KMS-11 (cell line): ENCODE data around the gene PKIG.

Experiments
- H2AFZ ChIP-seq: fragments of 200-600 bp; sonication (generic); 2 replicates; pipeline ENCODE4 v1.6.1; 2016; ENCODE audit warnings: antibody characterized with exemption, mixed run types, low read depth
- H3K27ac ChIP-seq: fragments of 200-600 bp; sonication (generic); 2 replicates; pipeline ENCODE4 v1.6.1; 2016; ENCODE audit warnings: mild to moderate bottlenecking, mixed run types
- H3K27me3 ChIP-seq: fragments of 200-600 bp; sonication (generic); 2 replicates; pipeline ENCODE4 v1.6.1; 2017; ENCODE audit warnings: mild to moderate bottlenecking, low read depth, mixed run types, moderate library complexity; ENCODE audit not compliant: insufficient read depth
- H3K36me3 ChIP-seq: fragments of 200-600 bp; sonication (generic); 2 replicates; pipeline ENCODE4 v1.6.1; 2017; ENCODE audit warnings: mild to moderate bottlenecking, mixed run types; ENCODE audit not compliant: insufficient read depth
- H3K4me1 ChIP-seq: fragments of 200-600 bp; sonication (generic); 2 replicates; pipeline ENCODE4 v1.6.1; 2016; ENCODE audit warnings: mild to moderate bottlenecking, low read depth, mixed run types; ENCODE audit not compliant: poor library complexity, severe bottlenecking
- H3K4me2 ChIP-seq: fragments of 200-600 bp; sonication (generic); 2 replicates; pipeline ENCODE4 v1.7.0; 2016; ENCODE audit warnings: mild to moderate bottlenecking, mixed run types
- H3K4me3 ChIP-seq: fragments of 200-600 bp; sonication (generic); IDR thresholded peaks from 2 replicates; pipeline ENCODE4 v1.6.1; 2017; ENCODE audit warnings: low read depth, low read length, mixed read lengths; ENCODE audit not compliant: insufficient read depth
- H3K79me2 ChIP-seq: fragments of 200-600 bp; sonication (generic); 2 replicates; pipeline ENCODE4 v1.6.1; 2016; ENCODE audit warnings: low read depth, mixed run types; ENCODE audit not compliant: insufficient read depth
- H3K9ac ChIP-seq: fragments of 200-600 bp; sonication (generic); 2 replicates; pipeline ENCODE4 v1.6.1; 2016; ENCODE audit warnings: mild to moderate bottlenecking, mixed run types
- H4K20me1 ChIP-seq: fragments of 200-600 bp; sonication (generic); 2 replicates; pipeline ENCODE4 v1.6.1; 2016; ENCODE audit warnings: mild to moderate bottlenecking, mixed run types; ENCODE audit not compliant: insufficient read depth
- CTCF ChIP-seq: fragments of 200-600 bp; sonication (generic); conservative IDR thresholded peaks from 2 replicates; pipeline ENCODE4 v1.6.1; 2017; ENCODE audit warnings: low read depth, mild to moderate bottlenecking, antibody characterized with exemption, low read length, moderate library complexity, mixed read lengths

PKIG gene

GRCh38 chr20:44660581-44660980, 78.2 kb downstream of the PKIG start:
- H3K27ac ChIP-seq = no peak overlapping the region

GRCh38 chr20:44662261-44662660, 79.9 kb downstream of the PKIG start:
- peaks cover 6% of the 10 kb centered on the region for H3K4me1 ChIP-seq
- H3K27ac ChIP-seq = no peak overlapping the region
- H2AFZ ChIP-seq = no peak overlapping the region
- no peaks in the 10 kb centered on the region for H3K79me2 ChIP-seq
- no peak for TF ChIP-seq CTCF
- H3K36me3 ChIP-seq = no peaks in the 10 kb centered on the region
- no peaks in the 10 kb centered on the region for H4K20me1 ChIP-seq
- no peak overlapping the region for H3K4me2 ChIP-seq
- no peaks in the 10 kb centered on the region for H3K27me3 ChIP-seq
- H3K9ac ChIP-seq = no peak overlapping the region
- no peak overlapping the region for H3K4me3 ChIP-seq

More at GRCh38 chr20:44660581-44660980, 78.2 kb downstream of the PKIG start:
- no peaks in the 10 kb centered on the region for H3K79me2 ChIP-seq
- H4K20me1 ChIP-seq = no peaks in the 10 kb centered on the region
- no peak overlapping the region for H3K4me2 ChIP-seq
- no peak overlapping the region for H3K4me3 ChIP-seq
- H3K9ac ChIP-seq = no peak overlapping the region
- no peak overlapping the region for H2AFZ ChIP-seq
- no peaks in the 10 kb centered on the region for H3K36me3 ChIP-seq
- H3K4me1 ChIP-seq = peaks cover 6% of the 10 kb centered on the region
- no peaks in the 10 kb centered on the region for H3K27me3 ChIP-seq
- no peak for TF ChIP-seq CTCF

- Histone ChIP-seq H3K4me3 (no peak overlapping the region), H2AFZ (no peak overlapping the region), H3K4me1 (peaks cover 7% of the 10 kb centered on the region), H4K20me1 (no peaks in the 10 kb centered on the region), H3K27ac (no peak overlapping the region), H3K9ac (no peak overlapping the region), H3K79me2 (no peaks in the 10 kb centered on the region), H3K27me3 (no peaks in the 10 kb centered on the region), H3K4me2 (no peak overlapping the region), H3K36me3 (no peaks in the 10 kb centered on the region)
- no peak for TF ChIP-seq CTCF
These were observed 81.8 kb downstream of the PKIG start for GRCh38 chr20:44664131-44664530.

GRCh38 chr20:44666066-44666465, 83.7 kb downstream of the PKIG start:
- no peaks in the 10 kb centered on the region for H3K79me2 ChIP-seq

More at GRCh38 chr20:44666066-44666465, 83.7 kb downstream of the PKIG start:
- Histone ChIP-seq H2AFZ (no peak overlapping the region), H3K36me3 (no peaks in the 10 kb centered on the region), H3K27me3 (no peaks in the 10 kb centered on the region), H4K20me1 (no peaks in the 10 kb centered on the region), H3K9ac (no peak overlapping the region), H3K4me3 (no peak overlapping the region), H3K27ac (no peak overlapping the region), H3K4me1 (peaks cover 20% of the 10 kb centered on the region), H3K4me2 (no peak overlapping the region)
- no peak for TF ChIP-seq CTCF
